Measurements from ENCODE around the gene OR1S1.
"Not testable (repeated sequence)": the region's sequence is repeated elsewhere in the genome, so short reads cannot be mapped to it uniquely, and the experiment has no call there.

The OR1S1 gene
- total RNA-seq: 0 reads per million in 2 donors

- DNase-seq: not testable (repeated sequence)
These were observed at the start of gene OR1S1 for GRCh38 chr11:58212420-58212819. TSS of gene OR1S1 (plus strand) at chr11:58212720.

- no peak for DNase-seq
These were observed 48.1 kb upstream of the OR1S1 start for GRCh38 chr11:58164389-58164788.

- no peak for DNase-seq
These were observed 47.5 kb upstream of the OR1S1 start for GRCh38 chr11:58164990-58165389.

GRCh38 chr11:58165504-58166106 lies 46.9 kb upstream of the OR1S1 start:
- DNase-seq: no peak

GRCh38 chr11:58177409-58178054 lies 35.0 kb upstream of the OR1S1 start:
- DNase-seq: no peak

GRCh38 chr11:58178444-58178843 lies 34.1 kb upstream of the OR1S1 start:
- no peak for DNase-seq

- no peak for DNase-seq
These were observed 32.9 kb upstream of the OR1S1 start for GRCh38 chr11:58179648-58180047.

- no peak for DNase-seq
These were observed 25.6 kb upstream of the OR1S1 start for GRCh38 chr11:58186938-58187337.

GRCh38 chr11:58188770-58189169 lies 23.8 kb upstream of the OR1S1 start, which contains the start of gene OR9Q2:
TSS of gene OR9Q2 (plus strand) at chr11:58189070. CDS start at chr11:58190491, 1,421 bp downstream.
- DNase-seq: no peak

- no peak for DNase-seq
These were observed 20.3 kb upstream of the OR1S1 start for GRCh38 chr11:58192229-58192628.

GRCh38 chr11:58193391-58193790 lies 19.1 kb upstream of the OR1S1 start:
- DNase-seq: no peak

GRCh38 chr11:58195939-58196338 lies 16.6 kb upstream of the OR1S1 start:
- DNase-seq: no peak

- DNase-seq: no peak
These were observed 13.2 kb upstream of the OR1S1 start for GRCh38 chr11:58199271-58199670.

GRCh38 chr11:58204042-58204441 lies 8.5 kb upstream of the OR1S1 start, which contains the start of gene OR1S2:
TSS of gene OR1S2 (minus strand) at chr11:58204142. CDS start at chr11:58204142, 0 bp downstream.
- no peak for DNase-seq

GRCh38 chr11:58216476-58216875 lies 4.0 kb downstream of the OR1S1 start:
- DNase-seq: no peak

- DNase-seq: no peak
These were observed 10.2 kb downstream of the OR1S1 start for GRCh38 chr11:58222721-58223120.

GRCh38 chr11:58227956-58228615 lies 15.6 kb downstream of the OR1S1 start:
- DNase-seq: no peak

- no peak for DNase-seq
These were observed 31.4 kb downstream of the OR1S1 start for GRCh38 chr11:58243954-58244353.

GRCh38 chr11:58254936-58255335 lies 42.4 kb downstream of the OR1S1 start:
- DNase-seq: no peak

- no peak for DNase-seq
These were observed 47.5 kb downstream of the OR1S1 start for GRCh38 chr11:58259983-58260382.

Data from activated gamma-delta T cell (primary cell).